Panc1 (cell line): ENCODE results near the gene PRDX5. TPM values are rescaled to one million over a fixed set of nuclear protein-coding genes. Genes with fewer than 3 reads are reported as not detected.

Experiments used
- ATAC-seq: fragments of 200-7000 bp; cut with Tn5 transposase; 2 replicates; pipeline ENCODE4 v1.9.1; 2020; ENCODE audit warnings: mild to moderate bottlenecking, moderate library complexity
- BruUV-seq: library from RNA; stranded (reverse); fragments of 400-500 nt; replicated peaks from 2 replicates; lab custom pipeline; 2021; lab: Mats Ljungman, UMichigan
- CTCF ChIA-PET: fragments of 300-600 bp; sonication (Branson Sonifier 250); formaldehyde crosslinking; loops from one replicate; lab custom pipeline; 2022; ENCODE audit warnings: antibody characterized with exemption; lab: Charles Lee
- POLR2A ChIA-PET: fragments of 300-600 bp; sonication (Branson Sonifier 250); formaldehyde crosslinking; loops from one replicate; lab custom pipeline; 2022; ENCODE audit warnings: antibody characterized with exemption; lab: Charles Lee
- DNase-seq: peaks from one replicate; pipeline ENCODE4 v3.0.0-alpha.2; 2010; ENCODE audit warnings: low read depth, low spot score
- H3K27ac ChIP-seq: 2 replicates; pipeline ENCODE4 v1.5.1; 2011; ENCODE audit warnings: mild to moderate bottlenecking, low read length, inconsistent platforms
- H3K27me3 ChIP-seq: fragments of 200-500 bp; sonication (Bioruptor generic); 2 replicates; pipeline ENCODE4 v1.6.0; 2014; ENCODE audit warnings: low read length, inconsistent platforms; ENCODE audit not compliant: control insufficient read depth, insufficient read depth
- H3K36me3 ChIP-seq: fragments of 200-500 bp; sonication (Bioruptor generic); 2 replicates; pipeline ENCODE4 v1.5.1; 2014; ENCODE audit warnings: inconsistent platforms, mild to moderate bottlenecking, low read length, moderate library complexity; ENCODE audit not compliant: control insufficient read depth, insufficient read depth
- H3K4me1 ChIP-seq: 2 replicates; pipeline ENCODE4 v1.5.1; 2011; ENCODE audit warnings: inconsistent platforms, mild to moderate bottlenecking, low read length, moderate library complexity; ENCODE audit not compliant: control insufficient read depth, insufficient read depth
- H3K4me3 ChIP-seq, 2 experiments: 2 replicates each; pipeline ENCODE4 v1.5.1; 2011 to 2012; ENCODE audit warnings: low read depth in 2 of 2, low read length in 2 of 2, mild to moderate bottlenecking in 2 of 2, inconsistent platforms in 1 of 2, moderate library complexity in 1 of 2
- H3K9me3 ChIP-seq: fragments of 200-500 bp; sonication (Bioruptor generic); 2 replicates; pipeline ENCODE4 v1.5.1; 2014; ENCODE audit warnings: low read depth, mild to moderate bottlenecking, inconsistent platforms, low read length, moderate library complexity; ENCODE audit not compliant: control insufficient read depth, insufficient read depth
- CTCF ChIP-seq: fragments of 450-650 bp; IDR thresholded peaks from 2 replicates; pipeline ENCODE4 v1.5.1; 2017; ENCODE audit warnings: mild to moderate bottlenecking
- POLR2AphosphoS5 ChIP-seq: IDR thresholded peaks from 2 replicates; pipeline ENCODE4 v1.6.1; 2012; ENCODE audit warnings: mild to moderate bottlenecking, low read depth, low read length, moderate library complexity
- SIN3A ChIP-seq: IDR thresholded peaks from 2 replicates; pipeline ENCODE4 v1.6.1; 2012; ENCODE audit warnings: low read depth, mild to moderate bottlenecking, low read length, moderate library complexity, borderline replicate concordance; ENCODE audit not compliant: insufficient read depth
- TCF7L2 ChIP-seq: IDR thresholded peaks from 2 replicates; pipeline ENCODE4 v1.6.1; 2011; ENCODE audit warnings: mild to moderate bottlenecking, low read depth, low read length, inconsistent platforms
- in situ Hi-C: cut with HindIII; loops from 2 replicates; pipeline ENCODE4 v1.10.0; 2016; ENCODE audit warnings: low sequenced_read_pairs, low pct_unique_long_range_greater_than_20kb
- intact Hi-C: fragments of 100-400 bp; cut with micrococcal nuclease; formaldehyde crosslinking; loops from one replicate; pipeline ENCODE4 v1.10.0; 2022; ENCODE audit not compliant: unreplicated experiment
- total RNA-seq: library from RNA; stranded (reverse); gene quantifications from one replicate; pipeline ENCODE4 v1.2.1, GENCODE V29; 2021; ENCODE audit not compliant: unreplicated experiment
- TF ChIP-seq, protein P1 (sequence below), 2 experiments: IDR thresholded peaks; 2 replicates each; pipeline ENCODE4 v1.6.1; 2011 to 2012; ENCODE audit warnings: low read depth in 2 of 2, control low read depth in 1 of 2, low read length in 1 of 2, mild to moderate bottlenecking in 1 of 2, moderate library complexity in 1 of 2; ENCODE audit not compliant: insufficient read depth in 1 of 2

PRDX5 gene
- total RNA-seq, 1 experiment from 2014 or later, result 492 TPM

GRCh38 chr11:64352099-64352994 is 34.4 kb downstream of the PRDX5 start:
- DNase-seq (no peak), ATAC-seq (no peak)
- in situ Hi-C loops, result no loop called here
- Histone ChIP-seq H3K4me3 (no peak overlapping the region), H3K36me3 (no peaks in the 10 kb centered on the region), H3K9me3 (no peaks in the 10 kb centered on the region), H3K27me3 (no peaks in the 10 kb centered on the region), H3K4me1 (peaks cover 47% of the 10 kb centered on the region), H3K27ac (no peak overlapping the region)
- intact Hi-C loops, result no loop called here
- BruUV-seq, result no TSS peak
- no peak for TF ChIP-seq POLR2AphosphoS5
- POLR2A ChIA-PET, result interaction anchor here (0.6 kb wide), 2 partner anchors 12 to 73 kb away, joined by 4 read pairs; no protein-coding TSS in a partner anchor
- CTCF ChIA-PET, result interaction anchor here (0.5 to 2.4 kb wide), 4 partner anchors 10 to 38 kb away, joined by 3 to 16 read pairs (median 10); partner anchors contain the start of genes PRDX5 and TRMT112

DNA sequence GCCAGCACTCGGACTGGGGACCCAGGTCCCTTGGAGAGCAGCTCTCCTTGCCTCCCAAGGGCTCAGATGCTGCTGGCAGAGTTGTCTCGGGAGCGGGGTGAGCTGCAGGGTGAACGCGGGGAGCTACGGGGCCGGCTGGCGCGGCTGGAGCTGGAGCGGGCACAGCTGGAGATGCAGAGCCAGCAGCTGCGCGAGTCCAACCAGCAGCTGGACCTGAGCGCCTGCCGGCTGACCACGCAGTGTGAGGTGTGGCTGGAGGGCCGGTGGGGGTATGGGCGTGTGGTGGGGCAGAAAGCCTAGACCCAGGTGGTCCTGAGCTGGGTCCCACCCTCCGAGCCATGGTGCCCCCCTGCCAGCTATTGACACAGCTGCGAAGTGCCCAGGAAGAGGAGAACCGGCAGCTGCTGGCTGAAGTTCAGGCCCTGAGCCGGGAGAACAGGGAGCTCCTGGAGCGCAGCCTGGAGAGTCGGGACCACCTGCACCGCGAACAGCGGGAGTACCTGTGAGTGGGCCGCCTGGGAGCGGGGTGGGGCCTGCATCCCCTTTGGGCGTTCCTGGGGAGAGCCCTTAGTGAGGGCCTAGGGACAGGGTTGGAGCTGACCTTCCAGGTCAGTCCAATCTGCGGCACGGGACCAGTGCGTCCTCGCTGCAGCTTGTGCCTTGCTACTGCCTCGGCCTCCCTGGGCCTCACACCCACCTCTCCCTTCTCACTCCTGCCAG is 35.2 kb downstream of the PRDX5 start:
- Histone ChIP-seq H3K27ac (no peak overlapping the region), H3K27me3 (no peaks in the 10 kb centered on the region), H3K4me1 (peaks cover 53% of the 10 kb centered on the region), H3K36me3 (no peaks in the 10 kb centered on the region), H3K4me3 (no peak overlapping the region), H3K9me3 (no peaks in the 10 kb centered on the region)
- ChIA-PET POLR2A (interaction anchor here (0.5 to 0.6 kb wide), 5 partner anchors 11 to 74 kb away, joined by 3 to 7 read pairs (median 4); no protein-coding TSS in a partner anchor), CTCF (interaction anchor here (0.5 to 2.4 kb wide), 4 partner anchors 11 to 38 kb away, joined by 3 to 16 read pairs (median 10); partner anchors contain the start of genes PRDX5 and TRMT112)
- intact Hi-C loops (no loop called here), in situ Hi-C loops (no loop called here)
- TF ChIP-seq CTCF (no peak), SIN3A (no peak), TCF7L2 (no peak), POLR2AphosphoS5 (no peak)
- TF ChIP-seq, protein P1, sequence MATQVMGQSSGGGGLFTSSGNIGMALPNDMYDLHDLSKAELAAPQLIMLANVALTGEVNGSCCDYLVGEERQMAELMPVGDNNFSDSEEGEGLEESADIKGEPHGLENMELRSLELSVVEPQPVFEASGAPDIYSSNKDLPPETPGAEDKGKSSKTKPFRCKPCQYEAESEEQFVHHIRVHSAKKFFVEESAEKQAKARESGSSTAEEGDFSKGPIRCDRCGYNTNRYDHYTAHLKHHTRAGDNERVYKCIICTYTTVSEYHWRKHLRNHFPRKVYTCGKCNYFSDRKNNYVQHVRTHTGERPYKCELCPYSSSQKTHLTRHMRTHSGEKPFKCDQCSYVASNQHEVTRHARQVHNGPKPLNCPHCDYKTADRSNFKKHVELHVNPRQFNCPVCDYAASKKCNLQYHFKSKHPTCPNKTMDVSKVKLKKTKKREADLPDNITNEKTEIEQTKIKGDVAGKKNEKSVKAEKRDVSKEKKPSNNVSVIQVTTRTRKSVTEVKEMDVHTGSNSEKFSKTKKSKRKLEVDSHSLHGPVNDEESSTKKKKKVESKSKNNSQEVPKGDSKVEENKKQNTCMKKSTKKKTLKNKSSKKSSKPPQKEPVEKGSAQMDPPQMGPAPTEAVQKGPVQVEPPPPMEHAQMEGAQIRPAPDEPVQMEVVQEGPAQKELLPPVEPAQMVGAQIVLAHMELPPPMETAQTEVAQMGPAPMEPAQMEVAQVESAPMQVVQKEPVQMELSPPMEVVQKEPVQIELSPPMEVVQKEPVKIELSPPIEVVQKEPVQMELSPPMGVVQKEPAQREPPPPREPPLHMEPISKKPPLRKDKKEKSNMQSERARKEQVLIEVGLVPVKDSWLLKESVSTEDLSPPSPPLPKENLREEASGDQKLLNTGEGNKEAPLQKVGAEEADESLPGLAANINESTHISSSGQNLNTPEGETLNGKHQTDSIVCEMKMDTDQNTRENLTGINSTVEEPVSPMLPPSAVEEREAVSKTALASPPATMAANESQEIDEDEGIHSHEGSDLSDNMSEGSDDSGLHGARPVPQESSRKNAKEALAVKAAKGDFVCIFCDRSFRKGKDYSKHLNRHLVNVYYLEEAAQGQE (IDR thresholded peaks at IDR 0.05; ENCODE audit: insufficient read depth in 1 of 2, low read depth in 2 of 2, low read length in 1 of 2), result no peak
- no TSS peak for BruUV-seq
- ATAC-seq (no peak), DNase-seq (no peak)
